HG03064 (cell line): ENCODE results near the gene TJAP1.
"Not testable (repeated sequence)": the region's sequence is repeated elsewhere in the genome, so short reads cannot be mapped to it uniquely, and the experiment has no call there.

Experiments used
- ATAC-seq: cut with Tn5 transposase; IDR thresholded peaks from one replicate; pipeline ENCODE4 v1.9.1; 2021; ENCODE audit warnings: low read depth; ENCODE audit not compliant: unreplicated experiment

TJAP1 gene

DNA sequence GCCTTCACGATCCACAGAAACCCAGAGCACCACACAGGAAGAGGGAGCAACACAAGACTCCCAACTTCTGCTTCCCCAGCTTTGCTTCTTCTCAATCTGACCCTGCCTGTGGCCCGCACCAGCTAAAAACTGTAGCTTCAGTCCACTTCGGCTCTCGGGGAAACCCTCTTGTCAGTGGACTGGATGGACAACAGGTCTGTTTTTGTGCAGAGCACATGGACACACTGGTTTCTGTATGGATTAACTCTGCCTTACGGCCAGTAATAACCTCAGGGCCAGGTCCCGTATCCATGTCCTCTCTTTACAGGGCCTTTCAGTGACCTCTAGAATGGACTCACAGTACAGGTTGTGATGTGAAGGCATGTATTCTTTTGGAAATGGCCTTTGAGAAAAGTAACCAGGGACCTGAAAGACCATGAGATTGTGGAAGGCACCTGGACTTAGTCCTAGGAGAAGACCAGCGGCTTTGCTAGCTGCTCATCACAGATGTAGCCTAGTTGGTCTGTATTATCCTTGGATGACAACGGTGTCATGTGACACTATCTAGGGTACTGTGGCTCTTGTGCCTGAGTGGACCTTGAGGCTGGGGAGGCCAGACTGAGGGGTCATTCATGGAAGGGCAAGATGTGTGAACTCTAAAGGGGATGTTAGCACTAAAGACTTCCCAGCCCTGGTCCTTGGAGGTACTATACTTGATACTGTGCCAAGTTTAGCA, 45.3 kb downstream of the TJAP1 start:
- ATAC-seq: no peak

DNA sequence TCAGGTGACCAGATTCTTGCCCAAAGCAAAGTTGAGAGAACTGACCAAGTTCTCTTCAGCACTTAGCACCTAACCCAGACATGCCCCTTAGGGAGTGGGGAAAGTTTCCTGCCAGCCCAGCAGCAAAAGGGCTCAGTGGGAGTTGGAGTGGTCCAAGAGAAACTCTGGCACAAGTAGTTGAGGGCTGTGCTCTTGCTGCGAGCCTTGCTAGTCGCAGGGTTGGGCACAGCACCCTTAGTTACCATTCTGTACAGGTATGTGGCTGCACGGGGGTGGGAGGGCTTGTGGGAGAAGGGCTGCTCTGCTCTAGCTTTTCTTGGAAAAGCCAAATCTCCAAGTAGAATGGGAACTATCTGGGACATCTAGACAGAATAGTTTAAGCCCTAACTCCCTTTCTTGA, 45.9 kb downstream of the TJAP1 start:
- no peak for ATAC-seq

DNA sequence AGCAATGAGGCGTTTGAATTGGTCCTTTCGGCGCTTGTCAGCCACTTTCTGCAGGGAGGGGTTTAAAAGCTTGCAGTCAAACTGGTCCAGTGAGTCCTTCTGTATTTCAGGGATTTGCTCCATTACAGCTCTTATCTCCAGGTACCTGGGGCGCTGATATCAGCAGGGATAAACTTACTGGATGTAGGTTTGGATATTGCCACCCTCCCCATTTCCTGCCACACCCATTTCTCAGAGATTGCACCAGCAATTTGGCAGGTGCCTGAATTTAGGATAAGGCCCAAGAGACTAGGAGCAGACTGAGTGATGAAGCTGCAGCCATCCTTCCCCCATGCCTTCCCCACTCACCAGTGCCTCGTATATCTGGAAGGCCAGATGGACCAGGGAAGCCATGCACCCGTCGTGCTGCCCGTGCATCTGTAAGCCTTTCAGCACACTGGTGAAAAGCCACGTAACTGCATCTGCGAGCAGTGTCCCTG, 47.2 kb downstream of the TJAP1 start:
- no peak for ATAC-seq

DNA sequence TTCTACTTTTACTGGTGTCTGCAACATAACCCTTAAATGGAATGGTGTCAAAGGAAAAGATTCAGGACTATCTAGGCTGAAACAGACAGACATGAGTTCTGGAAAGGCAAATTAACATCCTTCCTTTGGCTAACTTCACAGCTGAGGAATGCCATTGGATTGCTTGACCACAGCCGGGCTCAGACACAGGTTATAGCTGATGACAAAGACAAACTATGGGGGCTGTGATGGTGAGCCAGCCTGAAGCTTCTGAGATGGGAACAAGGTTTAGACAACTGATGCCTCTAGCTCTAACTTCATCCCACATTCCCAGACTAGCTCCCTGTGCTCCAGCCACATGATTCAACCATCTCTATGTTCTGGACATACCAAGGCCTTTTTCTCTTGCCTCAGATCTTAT, 54.8 kb downstream of the TJAP1 start:
- no peak for ATAC-seq

DNA sequence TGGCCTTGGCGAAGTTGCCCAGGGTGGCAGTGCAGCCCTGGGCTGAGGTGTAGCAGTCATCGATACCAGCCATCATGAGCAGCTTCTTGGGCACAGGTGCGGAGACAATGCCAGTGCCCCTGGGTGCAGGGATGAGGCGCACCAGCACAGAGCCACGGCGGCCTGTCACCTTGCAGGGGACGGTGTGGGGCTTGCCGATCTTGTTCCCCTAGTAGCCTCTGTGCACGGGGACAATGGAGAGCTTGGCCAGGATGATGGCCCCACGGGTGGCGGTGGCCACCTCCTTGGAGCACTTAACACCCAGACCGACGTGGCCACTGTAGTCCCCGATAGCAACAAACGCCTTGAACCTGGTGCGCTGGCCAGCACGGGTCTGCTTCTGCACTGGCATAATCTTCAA, 61.6 kb downstream of the TJAP1 start:
- not testable (repeated sequence) for ATAC-seq

DNA sequence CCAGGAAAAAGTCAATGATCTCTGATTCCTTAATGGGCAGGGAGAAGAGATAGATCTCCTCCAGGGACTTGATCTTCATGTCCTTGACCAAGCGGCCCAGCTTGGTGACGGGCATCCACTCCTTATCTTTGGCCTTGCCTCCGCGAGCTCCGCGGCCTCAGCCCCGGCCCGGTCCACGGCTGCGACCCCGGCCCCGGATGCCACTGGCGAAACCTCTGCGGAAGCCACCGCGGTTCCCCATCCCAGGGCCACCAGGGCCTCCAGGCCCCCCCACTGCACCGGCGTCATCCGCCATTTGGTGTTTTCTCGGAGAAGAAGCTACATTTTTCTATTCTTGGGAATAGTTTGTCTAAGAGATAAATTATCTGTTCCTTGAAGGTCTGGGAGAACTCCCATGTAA, 62.0 kb downstream of the TJAP1 start:
- not testable (repeated sequence) for ATAC-seq

DNA sequence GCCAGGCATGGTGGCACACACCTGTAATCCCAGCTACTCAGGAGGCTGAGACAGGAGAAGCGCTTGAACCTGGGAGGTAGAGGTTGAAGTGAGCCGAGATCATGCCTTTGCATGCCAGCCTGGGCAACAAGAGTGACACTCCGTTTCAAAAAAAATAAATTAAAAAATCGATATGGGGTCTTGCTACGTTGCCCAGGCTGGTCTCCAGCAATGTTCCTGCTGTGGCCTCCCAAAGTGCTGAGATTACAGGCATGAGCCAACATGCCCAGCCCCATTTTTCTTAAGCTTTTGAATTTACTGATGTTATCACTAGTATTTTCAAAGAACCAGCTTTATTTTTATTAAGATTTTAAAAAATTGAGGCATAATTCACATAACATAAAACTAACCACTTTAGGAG, 63.1 kb downstream of the TJAP1 start:
- ATAC-seq: no peak

DNA sequence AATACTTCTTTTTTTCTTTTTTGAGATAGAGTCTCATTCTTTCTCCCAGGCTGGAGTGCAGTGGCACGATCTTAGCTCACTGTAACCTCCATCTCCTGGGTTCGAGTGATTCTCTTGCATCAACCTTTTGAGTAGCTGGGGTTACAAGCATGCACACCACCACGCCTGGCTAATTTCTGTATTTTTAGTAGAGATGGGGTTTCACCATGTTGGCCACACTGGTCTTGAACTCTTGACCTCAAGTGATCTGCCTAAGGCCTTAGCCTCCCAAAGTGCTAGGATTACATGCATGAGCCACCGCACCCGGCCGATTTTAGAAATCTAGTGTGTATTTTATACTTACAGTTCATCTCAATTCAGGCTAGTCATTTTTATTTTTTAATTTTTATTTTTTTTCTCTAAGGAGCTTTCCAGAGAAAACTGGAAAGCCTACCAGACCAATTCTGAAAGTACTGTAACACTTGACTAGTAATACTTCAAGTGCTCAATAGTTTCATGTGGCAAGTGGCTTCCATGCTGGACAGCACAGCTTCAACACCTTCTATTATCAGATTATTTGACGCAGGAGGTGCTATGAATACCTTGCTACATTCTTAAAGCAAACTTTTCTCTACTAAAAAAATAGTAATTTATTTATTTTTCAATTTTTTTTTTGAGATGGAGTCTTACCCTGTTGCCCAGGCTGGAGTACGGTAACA, 64.6 kb downstream of the TJAP1 start:
- peak; percentile 57 for ATAC-seq

DNA sequence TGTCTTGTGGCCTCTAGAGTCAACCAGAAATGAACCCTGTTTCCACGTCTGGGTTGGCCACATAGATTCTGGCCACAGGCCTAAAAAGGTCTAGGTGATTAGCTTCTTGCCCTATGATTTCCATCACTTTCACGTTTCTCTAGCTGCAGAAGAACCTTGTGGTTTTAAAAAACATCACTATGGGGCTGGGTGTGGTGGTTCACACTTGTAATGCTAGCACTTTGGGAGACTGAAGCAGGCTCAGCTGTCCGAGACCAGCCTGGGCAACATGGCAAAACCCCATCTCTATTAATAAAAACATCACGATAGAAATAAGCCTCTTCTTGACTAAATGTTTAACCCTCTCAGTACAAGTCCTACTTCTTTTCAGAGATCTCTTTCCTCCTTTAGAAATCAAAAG, 67.1 kb downstream of the TJAP1 start:
- ATAC-seq: no peak

DNA sequence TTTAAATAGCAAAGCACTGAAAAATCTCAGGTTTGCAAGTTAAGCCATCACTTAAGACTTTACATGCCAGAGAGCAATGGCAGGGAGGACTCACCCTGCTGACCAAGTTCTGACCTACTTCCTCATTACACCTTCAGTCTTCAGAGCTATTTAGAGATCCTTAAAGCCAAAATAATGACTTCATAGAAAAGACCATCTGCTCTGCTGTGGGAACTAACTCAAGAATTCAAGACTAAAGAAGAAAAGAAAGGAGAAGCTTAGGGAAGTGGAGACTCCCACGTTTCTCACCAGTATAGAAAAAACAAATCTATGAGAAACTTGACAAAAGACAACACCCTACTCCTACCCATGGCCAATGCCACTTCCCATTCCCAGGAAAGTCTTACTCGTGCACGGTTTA, 69.9 kb downstream of the TJAP1 start:
- no peak for ATAC-seq
